NCI-H2196 treated with DMSO at 0.1 percent for 48 hours (cell line): ENCODE data around the gene MAPK11.

Experiments
- DNase-seq: peaks from one replicate; lab custom pipeline; 2025; ENCODE audit not compliant: unreplicated experiment; lab: John Stamatoyannopoulos, UW

Gene MAPK11

GRCh38 chr22:50250249-50250554, 20.0 kb downstream of the MAPK11 start:
- DNase-seq, result no peak

GRCh38 chr22:50249341-50250248, 20.6 kb downstream of the MAPK11 start:
- DNase-seq, result no peak

GRCh38 chr22:50248196-50249081, 21.7 kb downstream of the MAPK11 start:
- no peak for DNase-seq

- peak; percentile 61 for DNase-seq
Measured at GRCh38 chr22:50247748-50248147, 22.4 kb downstream of the MAPK11 start.

- DNase-seq, result no peak
Measured at GRCh38 chr22:50246242-50247175, 23.7 kb downstream of the MAPK11 start.

GRCh38 chr22:50245214-50246072, 24.7 kb downstream of the MAPK11 start:
- no peak for DNase-seq

GRCh38 chr22:50244420-50245213, 25.6 kb downstream of the MAPK11 start, which contains the start of gene TUBGCP6:
TUBGCP6 (minus strand) TSS chr22:50245023; CDS start chr22:50244459, 564 bp downstream.
- DNase-seq, result peak; percentile 28

- DNase-seq, result no peak
Measured at GRCh38 chr22:50243685-50244419, 26.3 kb downstream of the MAPK11 start.

GRCh38 chr22:50242406-50242949, 27.7 kb downstream of the MAPK11 start:
- DNase-seq, result no peak

- DNase-seq, result no peak
Measured at GRCh38 chr22:50238755-50239154, 31.4 kb downstream of the MAPK11 start.

- DNase-seq, result no peak
Measured at GRCh38 chr22:50236731-50237409, 33.3 kb downstream of the MAPK11 start.

- DNase-seq, result no peak
Measured at GRCh38 chr22:50233223-50233622, 37.0 kb downstream of the MAPK11 start.

GRCh38 chr22:50232481-50233151, 37.6 kb downstream of the MAPK11 start:
- DNase-seq, result no peak

GRCh38 chr22:50229370-50229769, 40.8 kb downstream of the MAPK11 start:
- DNase-seq, result no peak

- DNase-seq, result no peak
Measured at GRCh38 chr22:50228366-50228765, 41.8 kb downstream of the MAPK11 start.

- DNase-seq, result no peak
Measured at GRCh38 chr22:50227579-50228215, 42.5 kb downstream of the MAPK11 start.

GRCh38 chr22:50226875-50227165, 43.4 kb downstream of the MAPK11 start:
- no peak for DNase-seq
